Trophoblast cell (in vitro differentiated cells and primary cell): ENCODE results near the gene IGFBP1.

Source experiments
- DNase-seq, 2 donors: peaks; one replicate each; pipeline ENCODE4 v3.0.0-alpha.2; 2016
- H2AFZ ChIP-seq: 2 replicates; pipeline ENCODE4 v1.6.1; 2013; ENCODE audit warnings: low read length, moderate library complexity, mild to moderate bottlenecking; ENCODE audit not compliant: insufficient read depth, poor library complexity
- H2AK5ac ChIP-seq: 2 replicates; pipeline ENCODE4 v1.6.1; 2013; ENCODE audit warnings: mild to moderate bottlenecking, low read length
- H2BK120ac ChIP-seq: 2 replicates; pipeline ENCODE4 v1.6.1; 2013; ENCODE audit warnings: low read length, mild to moderate bottlenecking, moderate library complexity; ENCODE audit not compliant: insufficient read depth, poor library complexity
- H2BK12ac ChIP-seq: 2 replicates; pipeline ENCODE4 v1.6.1; 2013; ENCODE audit warnings: mild to moderate bottlenecking, low read length, moderate library complexity
- H2BK5ac ChIP-seq: 2 replicates; pipeline ENCODE4 v1.6.1; 2013; ENCODE audit warnings: low read length, low read depth, moderate library complexity, mild to moderate bottlenecking; ENCODE audit not compliant: poor library complexity
- H3K14ac ChIP-seq: 2 replicates; pipeline ENCODE4 v1.6.1; 2013; ENCODE audit warnings: mild to moderate bottlenecking, low read length
- H3K18ac ChIP-seq: 2 replicates; pipeline ENCODE4 v1.6.1; 2013; ENCODE audit warnings: mild to moderate bottlenecking, low read length
- H3K23ac ChIP-seq: 2 replicates; pipeline ENCODE4 v1.6.1; 2013; ENCODE audit warnings: low read length
- H3K27ac ChIP-seq: 2 replicates; pipeline ENCODE4 v1.5.1; 2013; ENCODE audit warnings: low read depth, mild to moderate bottlenecking, inconsistent platforms, low read length, moderate library complexity
- H3K27me3 ChIP-seq: 2 replicates; pipeline ENCODE4 v1.6.1; 2013; ENCODE audit warnings: inconsistent platforms, mild to moderate bottlenecking, low read length, moderate library complexity; ENCODE audit not compliant: insufficient read depth
- H3K36me3 ChIP-seq, 2 experiments: 1 replicate in 1 of 2; 2 replicates in 1 of 2; pipeline ENCODE4 v1.6.1; 2013; ENCODE audit warnings: low read length in 2 of 2, mild to moderate bottlenecking in 2 of 2, moderate library complexity in 1 of 2; ENCODE audit not compliant: insufficient read depth in 2 of 2, control insufficient read depth in 1 of 2
- H3K4ac ChIP-seq: 2 replicates; pipeline ENCODE4 v1.6.1; 2013; ENCODE audit warnings: low read depth, mild to moderate bottlenecking, low read length, moderate library complexity
- H3K4me1 ChIP-seq, 2 experiments: 1 replicate in 1 of 2; 2 replicates in 1 of 2; pipeline ENCODE4 v1.6.1; 2013; ENCODE audit warnings: low read length in 2 of 2, mild to moderate bottlenecking in 2 of 2, moderate library complexity in 1 of 2; ENCODE audit not compliant: insufficient read depth in 2 of 2, control insufficient read depth in 1 of 2
- H3K4me2 ChIP-seq: 2 replicates; pipeline ENCODE4 v1.6.1; 2013; ENCODE audit warnings: inconsistent platforms, mild to moderate bottlenecking, low read length, moderate library complexity
- H3K4me3 ChIP-seq: 2 replicates; pipeline ENCODE4 v1.5.1; 2013; ENCODE audit warnings: mild to moderate bottlenecking, low read depth, low read length, inconsistent platforms
- H3K79me1 ChIP-seq: one replicate; pipeline ENCODE4 v1.6.1; 2013; ENCODE audit warnings: low read length
- H3K79me2 ChIP-seq: 2 replicates; pipeline ENCODE4 v1.6.1; 2013; ENCODE audit warnings: low read length, mild to moderate bottlenecking; ENCODE audit not compliant: control insufficient read depth, insufficient read depth, poor library complexity
- H3K9ac ChIP-seq: 2 replicates; pipeline ENCODE4 v1.6.1; 2013; ENCODE audit warnings: mild to moderate bottlenecking, low read length
- H3K9me3 ChIP-seq: 2 replicates; pipeline ENCODE4 v1.6.1; 2013; ENCODE audit warnings: low read depth, mild to moderate bottlenecking, control low read depth, inconsistent platforms, low read length; ENCODE audit not compliant: insufficient read depth
- H4K12ac ChIP-seq: 2 replicates; pipeline ENCODE4 v1.6.1; 2013; ENCODE audit warnings: low read depth, mild to moderate bottlenecking, low read length, moderate library complexity
- H4K8ac ChIP-seq: 2 replicates; pipeline ENCODE4 v1.6.1; 2013; ENCODE audit warnings: low read depth, mild to moderate bottlenecking, low read length, moderate library complexity
- H4K91ac ChIP-seq: one replicate; pipeline ENCODE4 v1.6.1; 2013; ENCODE audit warnings: low read depth, mild to moderate bottlenecking, low read length, moderate library complexity
- WGBS: extraction: QIAGEN DNeasy Blood & Tissue Kit; methylation state at CpG from one replicate; pipeline ENCODE4 v1.1.7; 2013; ENCODE audit warnings: missing lambda C conversion rate; ENCODE audit not compliant: insufficient read length, insufficient coverage; ENCODE audit errors: extremely low coverage; 5-methylcytosine and 5-hydroxymethylcytosine counted together

Gene IGFBP1

DNA sequence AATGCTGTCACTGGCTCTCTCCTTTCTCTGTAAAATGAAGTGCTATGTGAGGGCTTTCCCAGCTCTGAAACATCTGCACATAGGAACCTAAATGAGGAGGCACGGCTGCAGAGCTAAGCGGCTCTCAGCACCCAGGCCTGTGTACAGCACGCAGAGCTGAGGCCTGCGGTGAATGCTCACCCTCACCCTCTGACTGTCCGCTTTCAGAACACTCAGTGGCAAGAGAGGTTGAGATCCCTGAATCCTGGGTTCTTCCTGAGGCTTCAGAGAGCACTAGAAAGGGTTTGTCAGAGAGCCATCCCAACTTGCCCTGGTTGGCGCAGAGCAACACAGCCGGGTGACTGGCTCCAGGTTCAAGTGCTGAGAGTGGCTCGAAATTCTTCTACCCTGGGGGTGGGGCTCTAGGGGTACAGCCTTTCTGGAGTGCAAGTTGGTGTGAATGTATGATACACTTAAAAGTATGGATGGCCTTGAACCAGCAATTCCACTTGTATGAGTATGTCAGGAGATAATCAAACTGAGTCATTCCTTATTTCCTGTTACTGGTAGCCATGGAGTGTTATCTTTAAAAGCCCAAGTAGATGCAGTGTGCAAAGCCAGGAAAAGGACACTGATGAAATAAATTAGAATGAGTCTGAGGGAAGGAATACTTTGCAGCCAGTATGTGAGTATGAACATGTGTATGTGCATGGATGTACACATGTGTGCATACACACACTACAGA, 13.7 kb upstream of the IGFBP1 start:
- H3K79me2 ChIP-seq: no peaks in the 10 kb centered on the region
- no CpG with 5 or more reads among the region's 8 CpGs for WGBS

DNA sequence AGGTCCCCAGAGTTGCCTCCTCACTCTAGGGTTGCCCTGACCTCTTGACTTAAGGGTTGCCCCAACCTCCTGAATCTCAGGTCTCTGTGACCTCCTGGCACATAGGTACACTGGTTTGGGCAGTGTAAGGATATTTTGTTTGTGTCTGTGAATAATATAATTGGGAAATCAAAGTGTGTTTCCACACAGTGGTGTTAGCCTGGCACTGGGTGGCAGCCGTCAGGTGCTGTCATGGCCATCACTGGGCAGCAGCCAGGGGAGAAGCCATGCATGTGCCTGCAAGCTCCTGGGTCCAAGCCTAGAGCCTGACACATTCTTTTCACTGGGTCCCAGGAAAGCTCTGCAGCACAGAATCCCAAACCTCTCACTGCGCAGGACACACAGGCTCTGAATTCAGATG, 11.8 kb upstream of the IGFBP1 start:
- H3K18ac ChIP-seq: no peak overlapping the region
- no peak for DNase-seq
- no CpG with 5 or more reads among the region's 2 CpGs for WGBS
- no peak overlapping the region for H2BK12ac ChIP-seq
- H3K23ac ChIP-seq: no peak overlapping the region
- no peak overlapping the region for H3K27ac ChIP-seq
- no peak overlapping the region for H2AFZ ChIP-seq
- H3K4me1 ChIP-seq: peaks cover 0 to 2% of the 10 kb centered on the region in 2 experiments
- no peak overlapping the region for H3K9ac ChIP-seq
- no peaks in the 10 kb centered on the region for H3K27me3 ChIP-seq
- no peaks in the 10 kb centered on the region for H3K79me1 ChIP-seq
- H3K4me3 ChIP-seq: no peak overlapping the region
- no peak overlapping the region for H3K4me2 ChIP-seq
- no peaks in the 10 kb centered on the region for H3K79me2 ChIP-seq
- no peak overlapping the region for H2BK5ac ChIP-seq
- no peaks in the 10 kb centered on the region for H3K36me3 ChIP-seq
- H4K8ac ChIP-seq: no peak overlapping the region
- no peak overlapping the region for H3K4ac ChIP-seq
- no peak overlapping the region for H2BK120ac ChIP-seq
- H3K14ac ChIP-seq: no peak overlapping the region
- H2AK5ac ChIP-seq: no peak overlapping the region
- no peak overlapping the region for H4K91ac ChIP-seq
- H4K12ac ChIP-seq: no peak overlapping the region
- peaks cover 11% of the 10 kb centered on the region for H3K9me3 ChIP-seq

More for the DNA sequence above, 13.7 kb upstream of the IGFBP1 start:
- Histone ChIP-seq H4K91ac (no peak overlapping the region), H3K23ac (no peak overlapping the region), H3K4me2 (no peak overlapping the region), H3K27ac (no peak overlapping the region), H2BK12ac (no peak overlapping the region), H2BK5ac (no peak overlapping the region), H3K9me3 (peaks cover 6% of the 10 kb centered on the region), H3K79me1 (no peaks in the 10 kb centered on the region), H3K18ac (no peak overlapping the region), H3K36me3 (no peaks in the 10 kb centered on the region), H3K14ac (no peak overlapping the region), H2BK120ac (no peak overlapping the region), H4K12ac (no peak overlapping the region), H2AK5ac (no peak overlapping the region), H2AFZ (no peak overlapping the region), H3K4me3 (no peak overlapping the region), H4K8ac (no peak overlapping the region), H3K4ac (no peak overlapping the region), H3K4me1 (peaks cover 0 to 2% of the 10 kb centered on the region in 2 experiments), H3K9ac (no peak overlapping the region), H3K27me3 (no peaks in the 10 kb centered on the region)
- peak in 1 of 2 donors; percentile 48 for DNase-seq

GRCh38 chr7:45878457-45879144, 9.7 kb upstream of the IGFBP1 start:
- Histone ChIP-seq H3K27me3 (no peaks in the 10 kb centered on the region), H4K12ac (no peak overlapping the region)
- no CpG with 5 or more reads among the region's 3 CpGs for WGBS

DNA sequence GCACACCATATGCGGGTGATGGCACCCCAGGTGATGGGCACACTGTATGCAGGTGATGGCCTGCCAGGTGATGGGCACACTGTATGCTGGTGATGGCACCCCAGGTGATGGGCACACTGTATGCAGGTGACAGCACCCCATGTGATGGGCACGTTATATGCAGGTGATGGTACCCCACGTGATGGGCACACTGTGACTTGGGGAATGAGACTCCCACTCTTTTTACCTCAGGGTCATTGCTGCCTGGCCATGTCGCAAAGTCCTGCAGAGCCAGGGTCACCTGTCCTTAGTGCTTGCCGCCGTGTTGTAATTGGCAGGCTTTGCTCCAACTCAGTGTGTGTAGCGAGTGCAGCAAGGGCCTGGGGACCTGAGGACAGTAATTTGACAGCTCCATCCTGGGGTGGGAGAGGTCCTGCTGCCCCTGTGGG, 7.8 kb upstream of the IGFBP1 start:
- H4K91ac ChIP-seq: no peak overlapping the region
- peak overlapping the region; percentile 6 for H3K4me3 ChIP-seq
- H3K18ac ChIP-seq: no peak overlapping the region
- H4K12ac ChIP-seq: no peak overlapping the region
- H4K8ac ChIP-seq: no peak overlapping the region
- H3K4me2 ChIP-seq: no peak overlapping the region
- no peak for DNase-seq
- H3K23ac ChIP-seq: no peak overlapping the region
- no peaks in the 10 kb centered on the region for H3K79me1 ChIP-seq
- H3K79me2 ChIP-seq: no peaks in the 10 kb centered on the region
- H3K9ac ChIP-seq: no peak overlapping the region
- no peaks in the 10 kb centered on the region for H3K36me3 ChIP-seq
- peaks cover 11% of the 10 kb centered on the region for H3K9me3 ChIP-seq
- no peak overlapping the region for H2AFZ ChIP-seq
- no CpG with 5 or more reads among the region's 7 CpGs for WGBS
- no peak overlapping the region for H3K14ac ChIP-seq
- no peak overlapping the region for H3K27ac ChIP-seq
- H2BK12ac ChIP-seq: no peak overlapping the region
- H3K27me3 ChIP-seq: no peaks in the 10 kb centered on the region
- H2BK5ac ChIP-seq: no peak overlapping the region
- H3K4ac ChIP-seq: no peak overlapping the region
- no peak overlapping the region for H2AK5ac ChIP-seq
- no peaks in the 10 kb centered on the region for H3K4me1 ChIP-seq
- H2BK120ac ChIP-seq: no peak overlapping the region

More at GRCh38 chr7:45878457-45879144, 9.7 kb upstream of the IGFBP1 start:
- Histone ChIP-seq H3K4me3 (no peak overlapping the region), H3K14ac (no peak overlapping the region), H3K4me1 (peaks cover 0 to 2% of the 10 kb centered on the region in 2 experiments), H2BK12ac (no peak overlapping the region), H3K18ac (no peak overlapping the region), H3K9me3 (peaks cover 11% of the 10 kb centered on the region), H3K9ac (no peak overlapping the region), H2AFZ (no peak overlapping the region), H3K36me3 (no peaks in the 10 kb centered on the region), H3K4me2 (no peak overlapping the region), H3K79me1 (no peaks in the 10 kb centered on the region), H3K27ac (no peak overlapping the region), H2BK5ac (no peak overlapping the region), H2BK120ac (no peak overlapping the region), H4K91ac (no peak overlapping the region), H3K23ac (no peak overlapping the region), H3K4ac (no peak overlapping the region), H2AK5ac (no peak overlapping the region), H3K79me2 (no peaks in the 10 kb centered on the region), H4K8ac (no peak overlapping the region)
- no peak for DNase-seq
